ENCODE data around the gene GET4.

GRCh38 chr7:849145-849544 is 27.2 kb upstream of the GET4 start:
- TF ChIP-seq POLR2A (IDR thresholded peaks at IDR 0.05; ENCODE audit: low read length) (no peak), GATA1 (IDR thresholded peaks at IDR 0.05; ENCODE audit: low read depth, low read length) (no peak)

Data from erythroblast (primary cell).